ENCODE data around the gene BCO1.
"Not testable (repeated sequence)": the region's sequence is repeated elsewhere in the genome, so short reads cannot be mapped to it uniquely, and the experiment has no call there.

Gene BCO1

GRCh38 chr16:81219151-81219550 lies 19.3 kb upstream of the BCO1 start:
- no peak for TF ChIP-seq CTCF (IDR thresholded peaks at IDR 0.05; ENCODE audit: low read depth, low read length)
- H3K4me3 ChIP-seq (ENCODE audit: low read depth, low read length): no peak overlapping the region

- H3K4me3 ChIP-seq (ENCODE audit: low read depth, low read length): no peak overlapping the region
- no peak for TF ChIP-seq CTCF (IDR thresholded peaks at IDR 0.05; ENCODE audit: low read depth, low read length)
These were observed 18.1 kb upstream of the BCO1 start for GRCh38 chr16:81220349-81220748.

- TF ChIP-seq CTCF (IDR thresholded peaks at IDR 0.05; ENCODE audit: low read depth, low read length): no peak
- H3K4me3 ChIP-seq (ENCODE audit: low read depth, low read length): no peak overlapping the region
These were observed 16.8 kb upstream of the BCO1 start for GRCh38 chr16:81221731-81222130.

GRCh38 chr16:81224824-81225223 lies 13.7 kb upstream of the BCO1 start:
- TF ChIP-seq CTCF (IDR thresholded peaks at IDR 0.05; ENCODE audit: low read depth, low read length): no peak
- no peak overlapping the region for H3K4me3 ChIP-seq (ENCODE audit: low read depth, low read length)

GRCh38 chr16:81225697-81226096 lies 12.8 kb upstream of the BCO1 start:
- H3K4me3 ChIP-seq (ENCODE audit: low read depth, low read length): not testable (repeated sequence)

- H3K4me3 ChIP-seq (ENCODE audit: low read depth, low read length): no peak overlapping the region
- TF ChIP-seq CTCF (IDR thresholded peaks at IDR 0.05; ENCODE audit: low read depth, low read length): no peak
These were observed 10.7 kb upstream of the BCO1 start for GRCh38 chr16:81227785-81228184.

- no peak for TF ChIP-seq CTCF (IDR thresholded peaks at IDR 0.05; ENCODE audit: low read depth, low read length)
- no peak overlapping the region for H3K4me3 ChIP-seq (ENCODE audit: low read depth, low read length)
These were observed 8.7 kb upstream of the BCO1 start for GRCh38 chr16:81229811-81230210.

GRCh38 chr16:81231014-81231413 lies 7.5 kb upstream of the BCO1 start:
- no peak overlapping the region for H3K4me3 ChIP-seq (ENCODE audit: low read depth, low read length)
- no peak for TF ChIP-seq CTCF (IDR thresholded peaks at IDR 0.05; ENCODE audit: low read depth, low read length)

All from WI38 (cell line).